OCI-LY1 (cell line): ENCODE data around the gene SIGLEC15.

ENCODE experiments used
- H2AFZ ChIP-seq: fragments of 200-600 bp; sonication (generic), shearing (Covaris generic); 2 replicates; pipeline ENCODE4 v1.6.0; 2014; ENCODE audit warnings: antibody characterized with exemption, mild to moderate bottlenecking, low read length
- H3F3A ChIP-seq: fragments of 200-600 bp; sonication (generic), shearing (Covaris generic); 2 replicates; pipeline ENCODE4 v1.6.0; 2014; ENCODE audit warnings: mild to moderate bottlenecking, antibody characterized with exemption, low read length, moderate library complexity; ENCODE audit not compliant: insufficient read depth
- H3K27ac ChIP-seq: fragments of 200-600 bp; sonication (generic); 2 replicates; pipeline ENCODE4 v1.5.1; 2014; ENCODE audit warnings: low read length, mixed run types, mild to moderate bottlenecking, low read depth; ENCODE audit not compliant: poor library complexity, severe bottlenecking
- H3K27me3 ChIP-seq: fragments of 200-600 bp; sonication (generic); 2 replicates; pipeline ENCODE4 v1.6.0; 2014; ENCODE audit warnings: antibody characterized with exemption, mild to moderate bottlenecking, low read length, moderate library complexity; ENCODE audit not compliant: insufficient read depth
- H3K36me3 ChIP-seq: fragments of 200-600 bp; sonication (generic); 2 replicates; pipeline ENCODE4 v1.6.1; 2014; ENCODE audit warnings: mild to moderate bottlenecking, antibody characterized with exemption, low read length, moderate library complexity, mixed read lengths; ENCODE audit not compliant: insufficient read depth
- H3K4me1 ChIP-seq: fragments of 200-600 bp; sonication (generic); 2 replicates; pipeline ENCODE4 v1.5.1; 2014; ENCODE audit warnings: mild to moderate bottlenecking, low read length, moderate library complexity; ENCODE audit not compliant: insufficient read depth, severe bottlenecking
- H3K4me2 ChIP-seq: fragments of 200-600 bp; sonication (generic), shearing (Covaris generic); 2 replicates; pipeline ENCODE4 v1.6.1; 2014; ENCODE audit warnings: low read length
- H3K4me3 ChIP-seq: fragments of 200-600 bp; sonication (generic); 2 replicates; pipeline ENCODE4 v1.5.1; 2014; ENCODE audit warnings: low read length, low read depth, mild to moderate bottlenecking, mixed read lengths; ENCODE audit not compliant: poor library complexity, severe bottlenecking
- H3K79me2 ChIP-seq: fragments of 200-600 bp; shearing (Covaris generic); 2 replicates; pipeline ENCODE4 v1.6.1; 2016; ENCODE audit warnings: mixed run types, low read length, mixed read lengths; ENCODE audit not compliant: insufficient read depth
- H3K9ac ChIP-seq: fragments of 200-600 bp; sonication (generic), shearing (Covaris generic); 2 replicates; pipeline ENCODE4 v1.6.1; 2014; ENCODE audit warnings: mild to moderate bottlenecking, low read length, mixed read lengths
- H3K9me2 ChIP-seq: fragments of 200-600 bp; sonication (generic), shearing (Covaris generic); 2 replicates; pipeline ENCODE4 v1.6.1; 2014; ENCODE audit warnings: low read depth, mild to moderate bottlenecking, low read length, mixed read lengths
- H3K9me3 ChIP-seq: fragments of 200-600 bp; shearing (Covaris generic); 2 replicates; pipeline ENCODE4 v1.6.1; 2014; ENCODE audit warnings: low read length, mixed read lengths
- H4K20me1 ChIP-seq: fragments of 200-600 bp; sonication (generic), shearing (Covaris generic); 2 replicates; pipeline ENCODE4 v1.6.0; 2016; ENCODE audit warnings: mild to moderate bottlenecking, low read length; ENCODE audit not compliant: insufficient read depth
- EZH2 ChIP-seq: fragments of 200-600 bp; sonication (generic), shearing (Covaris generic); IDR thresholded peaks from 2 replicates; pipeline ENCODE4 v1.8.0; 2017; ENCODE audit warnings: borderline replicate concordance, mixed run types, mild to moderate bottlenecking, antibody characterized with exemption, low read length, moderate library complexity, mixed read lengths
- TF ChIP-seq, protein P1 (sequence below): fragments of 200-600 bp; sonication (generic), shearing (Covaris generic); IDR thresholded peaks from 2 replicates; pipeline ENCODE4 v1.5.1; 2017; ENCODE audit warnings: mild to moderate bottlenecking, antibody characterized with exemption, low read length, moderate library complexity, mixed read lengths

The SIGLEC15 gene

DNA sequence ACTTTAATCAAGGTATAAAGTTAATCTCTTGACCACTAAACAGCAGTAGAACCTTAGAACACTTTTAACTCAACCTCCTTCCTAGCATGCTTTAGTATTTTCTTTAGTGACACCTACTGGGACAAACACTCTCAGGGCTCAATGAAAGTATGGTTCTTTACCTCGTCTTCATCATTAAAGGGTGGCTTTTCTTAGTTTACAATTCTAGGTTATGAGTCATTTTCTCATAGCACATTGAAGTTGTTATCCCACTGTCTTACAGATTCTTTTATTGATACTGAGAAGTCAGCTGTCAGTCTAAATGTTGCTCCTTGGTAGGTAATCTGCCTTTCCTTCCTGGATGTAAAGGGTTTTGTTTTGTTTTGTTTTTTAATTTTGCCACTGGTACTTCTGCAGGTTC is 38.0 kb downstream of the SIGLEC15 start:
- Histone ChIP-seq H3K4me3 (no peak overlapping the region), H3K36me3 (peaks cover 74% of the 10 kb centered on the region), H3K27ac (no peak overlapping the region), H3K79me2 (no peaks in the 10 kb centered on the region), H3K27me3 (no peaks in the 10 kb centered on the region), H4K20me1 (no peaks in the 10 kb centered on the region), H3K9me2 (no peaks in the 10 kb centered on the region), H3K9me3 (no peaks in the 10 kb centered on the region), H3F3A (no peaks in the 10 kb centered on the region), H3K4me2 (no peak overlapping the region), H2AFZ (no peak overlapping the region), H3K9ac (no peak overlapping the region), H3K4me1 (no peaks in the 10 kb centered on the region)
- TF ChIP-seq, protein P1, sequence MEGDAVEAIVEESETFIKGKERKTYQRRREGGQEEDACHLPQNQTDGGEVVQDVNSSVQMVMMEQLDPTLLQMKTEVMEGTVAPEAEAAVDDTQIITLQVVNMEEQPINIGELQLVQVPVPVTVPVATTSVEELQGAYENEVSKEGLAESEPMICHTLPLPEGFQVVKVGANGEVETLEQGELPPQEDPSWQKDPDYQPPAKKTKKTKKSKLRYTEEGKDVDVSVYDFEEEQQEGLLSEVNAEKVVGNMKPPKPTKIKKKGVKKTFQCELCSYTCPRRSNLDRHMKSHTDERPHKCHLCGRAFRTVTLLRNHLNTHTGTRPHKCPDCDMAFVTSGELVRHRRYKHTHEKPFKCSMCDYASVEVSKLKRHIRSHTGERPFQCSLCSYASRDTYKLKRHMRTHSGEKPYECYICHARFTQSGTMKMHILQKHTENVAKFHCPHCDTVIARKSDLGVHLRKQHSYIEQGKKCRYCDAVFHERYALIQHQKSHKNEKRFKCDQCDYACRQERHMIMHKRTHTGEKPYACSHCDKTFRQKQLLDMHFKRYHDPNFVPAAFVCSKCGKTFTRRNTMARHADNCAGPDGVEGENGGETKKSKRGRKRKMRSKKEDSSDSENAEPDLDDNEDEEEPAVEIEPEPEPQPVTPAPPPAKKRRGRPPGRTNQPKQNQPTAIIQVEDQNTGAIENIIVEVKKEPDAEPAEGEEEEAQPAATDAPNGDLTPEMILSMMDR: no peak
- TF ChIP-seq EZH2: no peak

GRCh38 chr18:45864081-45864480 is 38.6 kb downstream of the SIGLEC15 start:
- Histone ChIP-seq H3K4me2 (no peak overlapping the region), H3K9me3 (no peaks in the 10 kb centered on the region), H2AFZ (no peak overlapping the region), H3F3A (no peaks in the 10 kb centered on the region), H3K4me3 (no peak overlapping the region), H3K79me2 (no peaks in the 10 kb centered on the region), H3K36me3 (peaks cover 68% of the 10 kb centered on the region), H3K9me2 (no peaks in the 10 kb centered on the region), H3K27me3 (no peaks in the 10 kb centered on the region), H3K27ac (no peak overlapping the region), H3K9ac (no peak overlapping the region), H4K20me1 (no peaks in the 10 kb centered on the region), H3K4me1 (no peaks in the 10 kb centered on the region)
- no peak for TF ChIP-seq EZH2
- TF ChIP-seq, protein P1: no peak

DNA sequence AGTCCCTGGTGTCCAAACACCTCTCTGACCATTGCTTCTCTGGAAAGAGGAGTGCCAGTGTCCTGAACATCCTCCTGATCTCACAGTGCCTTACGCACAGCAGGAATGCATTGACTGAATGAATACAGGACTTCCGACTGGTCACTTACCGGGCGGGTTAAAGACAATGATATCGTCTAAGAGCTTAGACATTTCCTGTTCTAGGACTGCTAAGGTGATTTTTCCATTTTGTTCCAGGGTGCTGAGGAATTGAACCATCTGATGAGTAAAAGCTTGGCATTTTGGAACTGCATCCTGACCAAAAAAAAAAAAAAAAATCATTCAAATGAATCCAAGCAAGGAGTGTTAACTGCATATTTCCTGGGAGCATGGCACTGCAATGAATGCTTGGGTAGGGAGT is 40.0 kb downstream of the SIGLEC15 start:
- H3K9ac ChIP-seq: no peak overlapping the region
- no peaks in the 10 kb centered on the region for H3K27me3 ChIP-seq
- no peak overlapping the region for H3K27ac ChIP-seq
- H3F3A ChIP-seq: no peaks in the 10 kb centered on the region
- TF ChIP-seq, protein P1: no peak
- no peak for TF ChIP-seq EZH2
- peaks cover 67% of the 10 kb centered on the region for H3K36me3 ChIP-seq
- H4K20me1 ChIP-seq: no peaks in the 10 kb centered on the region
- H3K4me1 ChIP-seq: no peaks in the 10 kb centered on the region
- no peak overlapping the region for H2AFZ ChIP-seq
- no peak overlapping the region for H3K4me3 ChIP-seq
- no peaks in the 10 kb centered on the region for H3K9me3 ChIP-seq
- H3K4me2 ChIP-seq: no peak overlapping the region
- H3K79me2 ChIP-seq: no peaks in the 10 kb centered on the region
- no peaks in the 10 kb centered on the region for H3K9me2 ChIP-seq
